GM19238 (cell line): ENCODE results near the gene PLEKHH1.
"Not testable (repeated sequence)": the region's sequence is repeated elsewhere in the genome, so short reads cannot be mapped to it uniquely, and the experiment has no call there.

Experiments
- DNase-seq: peaks from one replicate; pipeline ENCODE4 v3.0.0; 2011; ENCODE audit warnings: low spot score; ENCODE audit not compliant: insufficient read length

PLEKHH1 gene

GRCh38 chr14:67620217-67620785 lies 87.2 kb downstream of the PLEKHH1 start:
- no peak for DNase-seq

- no peak for DNase-seq
Measured at GRCh38 chr14:67622675-67623074, 89.6 kb downstream of the PLEKHH1 start.

GRCh38 chr14:67623114-67623513 lies 90.0 kb downstream of the PLEKHH1 start:
- no peak for DNase-seq

GRCh38 chr14:67626131-67626530 lies 93.0 kb downstream of the PLEKHH1 start:
- not testable (repeated sequence) for DNase-seq

- no peak for DNase-seq
Measured at GRCh38 chr14:67627519-67627918, 94.4 kb downstream of the PLEKHH1 start.

GRCh38 chr14:67630186-67630585 lies 97.1 kb downstream of the PLEKHH1 start:
- DNase-seq, result no peak

GRCh38 chr14:67630938-67631337 lies 97.8 kb downstream of the PLEKHH1 start:
- no peak for DNase-seq

GRCh38 chr14:67633451-67634147 lies 100.5 kb downstream of the PLEKHH1 start:
- DNase-seq, result no peak

- DNase-seq, result no peak
Measured at GRCh38 chr14:67636361-67636919, 103.3 kb downstream of the PLEKHH1 start.

GRCh38 chr14:67638642-67639041 lies 105.6 kb downstream of the PLEKHH1 start:
- DNase-seq, result no peak
